Gastroesophageal sphincter (tissue), 3 donors: ENCODE results near the gene PLCB4.

Experiments
- CTCF ChIP-seq, 4 experiments: fragments of 200-600 bp in 2 of 4; fragments of 450-650 bp in 2 of 4; sonication (generic) in 1 of 4; IDR thresholded peaks; one replicate each; pipeline ENCODE4 v1.5.1; 2017 to 2019; ENCODE audit warnings: antibody characterized with exemption in 4 of 4, mild to moderate bottlenecking in 2 of 4, moderate library complexity in 2 of 4
- EP300 ChIP-seq: sonication (generic); formaldehyde crosslinking; IDR thresholded peaks from one replicate; pipeline ENCODE4 v1.6.1; 2017; ENCODE audit warnings: antibody characterized with exemption, mild to moderate bottlenecking
- POLR2A ChIP-seq, 2 donors: fragments of 450-650 bp; IDR thresholded peaks; one replicate each; pipeline ENCODE4 v1.6.1; 2017; ENCODE audit warnings: antibody characterized with exemption in 2 of 2, mild to moderate bottlenecking in 2 of 2, moderate library complexity in 1 of 2
- POLR2AphosphoS5 ChIP-seq: sonication (generic); formaldehyde crosslinking; IDR thresholded peaks from one replicate; pipeline ENCODE4 v1.6.1; 2017; ENCODE audit warnings: antibody characterized with exemption

GRCh38 chr20:9510911-9511310 is 442.0 kb downstream of the PLCB4 start:
- TF ChIP-seq CTCF (IDR thresholded peaks at IDR 0.05) (no peak), POLR2A (IDR thresholded peaks at IDR 0.05) (no peak), EP300 (no peak), POLR2AphosphoS5 (no peak)
